Fibroblast of the aortic adventitia (primary cell): Measurements from ENCODE around the gene CLASP1. TPM values are rescaled to one million over a fixed set of nuclear protein-coding genes. Genes with fewer than 3 reads are reported as not detected.
A peak's percentile ranks its signal among the peaks of the same experiment; 100 is the strongest.
"Not testable (repeated sequence)": the region's sequence is repeated elsewhere in the genome, so short reads cannot be mapped to it uniquely, and the experiment has no call there.

Experiments used
- DNase-seq: peaks from one replicate; pipeline ENCODE4 v3.0.0-alpha.2; 2010; ENCODE audit warnings: low read depth
- H3K4me3 ChIP-seq: 2 replicates; pipeline ENCODE4 v1.5.1; 2011; ENCODE audit warnings: low read depth, mild to moderate bottlenecking, control low read depth, low read length, moderate library complexity
- total RNA-seq: library from RNA; depleted of rRNA; stranded (reverse); fragments of >200 nt; gene quantifications from 2 replicates; pipeline ENCODE4 v1.2.3, GENCODE V29; 2012; ENCODE audit warnings: low replicate concordance
- TF ChIP-seq, protein P1 (sequence below): IDR thresholded peaks from 2 replicates; pipeline ENCODE4 v1.5.1; 2011; ENCODE audit warnings: mild to moderate bottlenecking, low read length, control low read depth, inconsistent platforms; ENCODE audit not compliant: insufficient read depth

CLASP1 gene
- total RNA-seq, 1 donor, result 45.6 TPM

DNA sequence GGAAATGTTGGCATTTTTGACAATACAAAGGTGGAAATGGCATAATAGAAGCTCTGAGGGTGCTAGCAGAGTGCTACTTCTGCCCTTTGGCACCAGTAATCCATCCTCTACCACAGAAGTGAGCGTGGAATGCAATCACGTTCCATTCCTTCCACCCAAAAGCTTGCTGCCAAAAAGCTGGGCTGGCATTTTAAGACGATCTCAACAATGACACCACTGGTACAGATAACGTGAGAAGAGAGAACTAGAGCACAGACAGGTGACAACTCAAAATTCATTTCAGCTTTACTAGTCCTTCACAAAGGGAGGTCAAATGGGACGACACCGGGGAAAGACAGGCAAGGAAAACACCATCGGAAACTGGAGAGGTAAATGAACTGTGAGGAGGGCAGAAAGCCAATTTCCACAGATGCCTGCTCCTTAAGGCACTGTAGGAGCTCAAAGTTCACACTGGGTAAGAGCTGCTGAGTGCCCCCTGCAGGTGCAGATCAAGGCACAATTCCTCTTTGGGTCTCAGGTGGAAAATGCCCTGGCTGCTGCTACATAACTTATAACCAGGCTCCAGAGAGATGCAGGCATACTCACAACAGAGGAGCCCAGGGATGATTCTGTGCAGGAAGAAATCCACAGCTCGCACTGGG, 169.3 kb downstream of the CLASP1 start:
- H3K4me3 ChIP-seq, result no peak overlapping the region
- TF ChIP-seq, protein P1, sequence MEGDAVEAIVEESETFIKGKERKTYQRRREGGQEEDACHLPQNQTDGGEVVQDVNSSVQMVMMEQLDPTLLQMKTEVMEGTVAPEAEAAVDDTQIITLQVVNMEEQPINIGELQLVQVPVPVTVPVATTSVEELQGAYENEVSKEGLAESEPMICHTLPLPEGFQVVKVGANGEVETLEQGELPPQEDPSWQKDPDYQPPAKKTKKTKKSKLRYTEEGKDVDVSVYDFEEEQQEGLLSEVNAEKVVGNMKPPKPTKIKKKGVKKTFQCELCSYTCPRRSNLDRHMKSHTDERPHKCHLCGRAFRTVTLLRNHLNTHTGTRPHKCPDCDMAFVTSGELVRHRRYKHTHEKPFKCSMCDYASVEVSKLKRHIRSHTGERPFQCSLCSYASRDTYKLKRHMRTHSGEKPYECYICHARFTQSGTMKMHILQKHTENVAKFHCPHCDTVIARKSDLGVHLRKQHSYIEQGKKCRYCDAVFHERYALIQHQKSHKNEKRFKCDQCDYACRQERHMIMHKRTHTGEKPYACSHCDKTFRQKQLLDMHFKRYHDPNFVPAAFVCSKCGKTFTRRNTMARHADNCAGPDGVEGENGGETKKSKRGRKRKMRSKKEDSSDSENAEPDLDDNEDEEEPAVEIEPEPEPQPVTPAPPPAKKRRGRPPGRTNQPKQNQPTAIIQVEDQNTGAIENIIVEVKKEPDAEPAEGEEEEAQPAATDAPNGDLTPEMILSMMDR, result peak; percentile 11
- peak; percentile 64 for DNase-seq

DNA sequence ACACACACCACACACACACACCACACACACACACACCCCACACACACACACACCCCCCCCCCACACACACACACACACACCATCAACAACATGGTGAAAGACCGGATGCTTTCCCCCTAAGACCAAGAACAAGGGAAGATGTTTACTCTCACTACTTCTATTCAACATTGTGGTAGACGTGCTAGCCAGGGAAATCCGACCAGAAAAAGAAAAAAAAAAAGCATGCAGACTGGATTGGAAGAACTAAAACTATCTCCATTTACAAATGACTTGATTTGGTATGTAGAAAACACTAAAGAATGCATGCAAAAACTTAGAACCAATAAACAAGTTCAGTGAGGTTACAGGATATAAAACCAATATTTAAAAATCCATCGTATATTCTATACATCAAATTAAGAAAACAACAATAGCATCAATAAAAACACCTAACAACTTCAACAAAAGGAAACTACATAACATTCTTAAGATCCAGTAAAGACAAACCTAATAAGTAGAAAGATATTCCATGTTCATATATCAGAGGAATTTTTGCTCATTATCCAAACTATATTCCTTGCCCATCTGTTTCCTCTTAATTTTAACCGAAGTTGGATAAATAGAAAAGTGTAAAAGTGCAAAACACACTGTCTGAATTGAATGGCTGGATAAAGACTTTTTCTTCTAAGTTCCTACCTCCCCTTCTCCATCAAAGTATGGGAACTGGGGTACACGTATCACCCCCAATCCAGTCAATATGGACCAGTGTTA, 170.1 kb downstream of the CLASP1 start:
- no peak overlapping the region for H3K4me3 ChIP-seq
- TF ChIP-seq, protein P1, result no peak
- DNase-seq, result peak; percentile 41

GRCh38 chr2:121478358-121478995, 170.8 kb downstream of the CLASP1 start:
- DNase-seq, H3K4me3 ChIP-seq: not testable (repeated sequence)

GRCh38 chr2:121476684-121477083, 172.6 kb downstream of the CLASP1 start:
- TF ChIP-seq, protein P1, result no peak
- no peak overlapping the region for H3K4me3 ChIP-seq
- DNase-seq, result peak; percentile 35

- H3K4me3 ChIP-seq, result no peak overlapping the region
- DNase-seq, result peak; percentile 28
- TF ChIP-seq, protein P1, result no peak
Measured at GRCh38 chr2:121475811-121476571, 173.3 kb downstream of the CLASP1 start.

DNA sequence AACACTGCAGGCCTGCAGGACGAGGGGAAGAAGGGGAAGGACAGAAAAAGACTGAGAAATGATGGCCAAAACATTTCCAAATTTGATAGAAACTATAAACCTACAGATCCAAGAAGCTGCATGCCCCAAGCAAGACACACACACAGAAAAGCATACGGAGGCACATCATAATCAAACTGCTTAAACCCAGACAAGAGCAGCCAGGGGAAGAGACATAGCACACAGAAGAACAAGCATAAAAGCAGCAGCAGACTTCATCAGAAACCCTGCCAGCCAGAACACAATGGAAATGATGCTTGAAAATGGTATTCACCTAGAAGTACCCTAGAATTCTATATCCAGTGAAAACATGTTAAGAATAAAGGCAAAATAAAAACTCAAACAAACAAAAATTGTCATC, 175.8 kb downstream of the CLASP1 start:
- no peak for DNase-seq
- TF ChIP-seq, protein P1, result no peak
- no peak overlapping the region for H3K4me3 ChIP-seq
